T-helper 1 cell treated with Interleukin-12 subunit alpha and Interleukin-12 subunit beta and Interleukin-4 antibody, amounts not matched to agents 30 ng/mL and 1 ng/mL, for 36 hours (primary cell): ENCODE data around the gene BAZ2B. TPM values are rescaled to one million over a fixed set of nuclear protein-coding genes. Genes with fewer than 3 reads are reported as not detected.
"Not testable (repeated sequence)": the region's sequence is repeated elsewhere in the genome, so short reads cannot be mapped to it uniquely, and the experiment has no call there.

Source experiments
- intact Hi-C: fragments of 100-400 bp; cut with micrococcal nuclease; formaldehyde crosslinking; loops from one replicate; pipeline ENCODE4 v1.15.1; 2024
- total RNA-seq: library from RNA; stranded (reverse); gene quantifications from 2 replicates; pipeline ENCODE4 v1.2.3, GENCODE V29; 2022

Gene BAZ2B
- total RNA-seq, 1 donor from 2014 or later, result 8.7 TPM

DNA sequence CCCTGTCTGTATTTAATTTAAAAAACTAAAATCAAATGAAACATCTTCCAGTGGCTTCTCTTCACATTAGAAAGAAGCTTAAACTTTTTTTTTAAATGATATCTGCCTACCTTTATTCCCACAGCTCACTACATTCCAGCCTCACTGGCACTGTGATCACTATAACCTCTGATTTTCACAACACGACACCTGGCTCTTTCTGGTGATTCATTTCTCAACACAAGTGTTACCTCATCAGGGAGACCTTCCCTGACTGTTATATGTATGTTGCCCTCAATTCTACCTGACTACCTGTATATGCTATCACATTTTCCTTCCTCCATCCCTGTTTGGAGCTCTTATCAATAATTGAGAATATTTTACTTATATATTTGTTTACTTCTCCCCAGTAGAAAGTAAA is 76.6 kb downstream of the BAZ2B start:
- intact Hi-C loops, result no loop called here

GRCh38 chr2:159538801-159539200 is 77.5 kb downstream of the BAZ2B start:
- intact Hi-C loops, result no loop called here

- intact Hi-C loops, result not testable (repeated sequence)
Observed at GRCh38 chr2:159535261-159535660, 81.1 kb downstream of the BAZ2B start.

GRCh38 chr2:159531475-159531874 is 84.9 kb downstream of the BAZ2B start:
- intact Hi-C loops, result no loop called here

GRCh38 chr2:159526433-159526832 is 89.9 kb downstream of the BAZ2B start:
- intact Hi-C loops, result no loop called here

- intact Hi-C loops, result no loop called here
Observed at GRCh38 chr2:159525012-159525411, 91.3 kb downstream of the BAZ2B start.

DNA sequence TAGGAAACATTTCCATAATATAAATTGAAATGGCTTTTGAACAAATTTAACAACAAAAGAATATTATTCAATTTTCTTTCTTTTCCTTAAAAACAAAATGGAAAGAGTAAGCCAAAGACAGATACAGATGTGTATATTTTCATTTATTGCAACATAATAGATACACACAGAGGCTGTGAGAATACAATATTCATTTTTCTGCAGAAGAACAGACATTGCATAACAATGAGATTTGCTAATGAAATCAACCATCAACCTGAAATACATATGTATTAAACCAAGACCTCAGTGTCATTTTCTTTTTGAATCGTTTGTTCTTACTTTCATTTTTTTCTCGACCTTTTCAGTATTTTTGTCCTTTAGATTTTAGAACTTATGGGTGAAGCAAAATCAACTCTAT is 95.1 kb downstream of the BAZ2B start:
- intact Hi-C loops, result no loop called here

GRCh38 chr2:159518321-159519005 is 97.9 kb downstream of the BAZ2B start:
- intact Hi-C loops, result loop anchor here (10.0 kb wide), 2 partner anchors 286 to 386 kb away; partner anchors contain the start of gene LY75

DNA sequence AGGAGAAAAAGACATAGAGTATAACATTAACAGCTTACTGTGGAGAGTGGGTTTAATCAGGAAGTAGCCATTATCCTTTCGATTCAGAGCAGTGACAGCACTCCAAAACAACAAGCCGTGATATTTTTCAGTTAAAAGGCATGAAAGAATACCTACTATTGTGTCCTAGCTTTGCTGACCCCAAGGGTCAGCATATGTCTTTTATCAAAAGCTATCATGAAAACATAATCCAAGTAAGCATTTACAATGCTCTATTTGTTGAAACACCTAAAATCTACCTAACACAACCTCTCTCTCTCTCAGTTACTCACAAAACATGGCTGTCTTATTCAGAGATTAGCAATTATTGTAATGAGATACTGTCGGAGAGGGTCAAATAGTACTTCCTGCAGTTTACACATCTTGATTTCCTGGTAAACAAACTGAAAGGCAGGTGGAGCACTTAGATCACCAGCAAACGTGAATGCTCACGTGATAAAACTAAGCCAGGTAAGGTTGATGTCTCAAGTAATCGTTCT is 100.0 kb downstream of the BAZ2B start:
- intact Hi-C loops, result loop anchor here (1.0 to 10.0 kb wide), 4 partner anchors 196 to 389 kb away; partner anchors contain the start of genes LY75, MARCHF7 and WDSUB1

GRCh38 chr2:159515441-159515840 is 100.9 kb downstream of the BAZ2B start:
- intact Hi-C loops, result loop anchor here (10.0 kb wide), 2 partner anchors 289 to 389 kb away; partner anchors contain the start of gene LY75

DNA sequence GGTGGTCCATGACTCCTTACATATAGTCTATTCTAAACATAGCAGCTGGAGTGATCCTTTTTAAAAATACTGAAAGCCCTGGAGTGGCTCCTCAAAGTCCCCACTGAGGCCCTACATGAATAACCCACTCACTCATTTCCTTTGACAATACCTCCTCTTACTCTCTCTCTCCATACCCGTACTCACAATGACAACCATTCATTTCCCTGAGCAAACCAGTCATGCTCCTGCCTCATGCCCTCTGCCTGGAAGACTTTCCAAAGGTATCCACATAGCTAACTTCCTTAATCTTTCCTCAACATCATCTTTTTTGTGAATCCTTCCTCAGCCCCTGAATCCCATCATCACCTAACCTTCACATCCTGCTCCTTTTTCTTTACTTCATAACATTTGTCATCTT is 102.6 kb downstream of the BAZ2B start:
- intact Hi-C loops, result loop anchor here (10.0 kb wide), 2 partner anchors 291 to 391 kb away; partner anchors contain the start of gene LY75

- intact Hi-C loops, result no loop called here
Observed at GRCh38 chr2:159508140-159508539, 108.2 kb downstream of the BAZ2B start.

- intact Hi-C loops, result no loop called here
Observed at GRCh38 chr2:159506764-159507440, 109.4 kb downstream of the BAZ2B start.

DNA sequence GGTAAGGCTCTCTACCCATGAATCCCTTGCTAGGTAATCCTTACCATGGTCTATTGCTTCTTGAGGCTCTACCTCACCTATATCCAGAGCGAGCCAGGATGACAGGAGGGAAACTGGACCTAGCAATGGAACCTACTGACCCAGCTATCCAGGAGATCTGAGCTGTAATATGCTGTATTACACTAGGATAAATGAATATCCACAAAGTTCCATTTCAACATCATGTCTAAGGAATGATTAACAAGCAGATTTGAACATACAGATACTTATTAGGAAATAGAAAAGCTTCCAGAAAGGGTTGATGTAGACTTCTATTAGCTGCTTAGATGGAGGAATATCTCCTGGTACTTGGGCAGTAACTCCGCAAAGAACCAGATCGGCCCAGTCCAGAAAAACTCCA is 110.1 kb downstream of the BAZ2B start:
- intact Hi-C loops, result no loop called here

DNA sequence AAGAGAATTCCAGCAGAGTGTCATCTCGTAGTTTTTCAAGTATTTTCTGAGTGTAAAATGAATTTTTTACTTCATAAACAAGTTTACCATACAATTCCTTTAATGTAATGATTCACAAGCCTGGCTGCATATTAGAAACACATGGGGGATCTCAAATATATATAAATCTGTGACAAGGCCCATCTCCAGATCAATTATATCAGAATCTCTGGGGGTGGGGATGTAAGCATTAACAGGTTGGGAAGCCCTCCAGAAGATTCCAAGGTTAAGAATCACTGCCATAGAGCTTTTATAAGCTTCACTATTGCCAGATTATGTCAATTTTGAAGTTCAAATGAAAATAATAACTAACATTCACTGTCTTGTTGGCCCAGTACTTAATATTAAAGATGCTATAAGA is 111.2 kb downstream of the BAZ2B start:
- intact Hi-C loops, result no loop called here

GRCh38 chr2:159501743-159502142 is 114.6 kb downstream of the BAZ2B start:
- intact Hi-C loops, result no loop called here

DNA sequence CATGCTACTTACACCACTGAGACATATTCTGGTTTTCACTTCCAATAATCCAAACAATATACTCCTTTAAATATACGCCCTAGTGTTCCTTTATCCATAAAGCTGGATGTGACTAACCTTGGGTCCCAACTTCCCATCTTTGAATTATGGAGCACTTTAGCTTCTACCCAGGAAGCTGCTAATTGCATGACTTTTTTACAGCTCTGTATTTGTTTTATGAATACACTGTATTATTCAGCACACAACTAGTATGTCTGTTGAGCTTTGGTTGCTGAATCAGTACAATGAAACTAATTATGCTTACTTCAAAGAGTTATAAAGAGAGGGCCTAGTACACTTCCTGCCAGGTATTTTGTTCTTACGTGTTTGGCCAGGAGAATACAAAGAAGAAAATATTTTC is 118.5 kb downstream of the BAZ2B start:
- intact Hi-C loops, result no loop called here

DNA sequence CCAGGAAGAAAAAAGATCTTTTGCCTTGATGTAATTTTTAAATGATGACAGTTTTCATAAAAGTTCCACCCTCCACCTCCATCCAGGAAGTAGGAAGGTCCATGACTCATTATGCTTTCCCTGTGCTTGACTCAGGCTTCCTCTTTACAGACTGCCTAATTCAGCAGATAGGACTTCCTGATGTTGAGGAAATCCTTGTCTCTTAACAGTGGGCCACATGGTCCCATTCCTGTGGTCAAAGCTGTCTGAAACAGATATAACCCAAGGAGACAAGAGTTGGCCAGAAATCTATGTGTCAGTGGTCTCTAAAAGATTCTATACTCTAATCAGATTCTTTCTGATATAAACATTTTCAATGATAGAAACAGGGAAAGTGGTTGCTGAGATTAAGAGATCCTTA is 119.1 kb downstream of the BAZ2B start:
- intact Hi-C loops, result no loop called here

GRCh38 chr2:159489476-159489875 is 126.9 kb downstream of the BAZ2B start:
- intact Hi-C loops, result no loop called here

DNA sequence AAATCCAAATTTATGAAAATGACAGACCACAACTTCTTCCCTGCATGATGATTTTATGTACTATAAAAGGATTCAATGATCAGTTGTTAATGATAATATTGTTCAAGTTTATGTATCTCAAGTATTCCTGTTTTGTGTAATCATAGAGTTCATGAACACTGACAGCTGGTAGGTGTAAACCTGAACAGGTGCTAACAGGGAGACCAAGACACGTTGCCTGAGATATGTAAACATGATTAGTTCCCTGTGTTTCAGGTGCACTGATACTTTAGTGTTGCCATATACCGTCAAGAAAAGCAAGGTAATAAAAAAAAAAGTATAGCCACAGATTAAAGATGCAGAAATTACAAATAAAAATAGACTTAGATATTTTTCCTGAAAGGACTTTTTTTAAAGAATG is 131.8 kb downstream of the BAZ2B start:
- intact Hi-C loops, result no loop called here

- intact Hi-C loops, result no loop called here
Observed at GRCh38 chr2:159476329-159476728, 140.0 kb downstream of the BAZ2B start.

GRCh38 chr2:159475793-159476192 is 140.6 kb downstream of the BAZ2B start:
- intact Hi-C loops, result no loop called here

- intact Hi-C loops, result no loop called here
Observed at GRCh38 chr2:159471340-159471739, 145.0 kb downstream of the BAZ2B start.
